SU-DHL-6 (cell line): ENCODE measurements around the gene MAP2K5.

Experiments used
- H2AFZ ChIP-seq: fragments of 200-600 bp; sonication (generic); 2 replicates; pipeline ENCODE4 v1.6.1; 2014; ENCODE audit warnings: low read depth, mild to moderate bottlenecking, moderate library complexity, mixed read lengths, antibody characterized with exemption, low read length; ENCODE audit not compliant: severe bottlenecking
- H3F3A ChIP-seq: fragments of 200-600 bp; shearing (Covaris generic); 2 replicates; pipeline ENCODE4 v1.6.0; 2016; ENCODE audit warnings: antibody characterized with exemption, mild to moderate bottlenecking; ENCODE audit not compliant: insufficient read depth
- H3K27ac ChIP-seq: fragments of 200-600 bp; sonication (generic); 2 replicates; pipeline ENCODE4 v1.5.1; 2016; ENCODE audit warnings: low read depth, mild to moderate bottlenecking, low read length, moderate library complexity, mixed read lengths
- H3K27me3 ChIP-seq: fragments of 200-600 bp; sonication (generic), shearing (Covaris generic); 2 replicates; pipeline ENCODE4 v1.6.0; 2014; ENCODE audit warnings: mild to moderate bottlenecking, low read length
- H3K36me3 ChIP-seq: fragments of 200-600 bp; sonication (generic); 2 replicates; pipeline ENCODE4 v1.6.1; 2014; ENCODE audit warnings: mild to moderate bottlenecking, low read length, mixed read lengths
- H3K4me2 ChIP-seq: fragments of 300-600, 200-600 bp; shearing (Covaris generic), sonication (generic); 2 replicates; pipeline ENCODE4 v1.6.0; 2014; ENCODE audit warnings: low read length, low read depth, mild to moderate bottlenecking; ENCODE audit not compliant: poor library complexity, severe bottlenecking
- H3K4me3 ChIP-seq: fragments of 200-600 bp; sonication (generic); 2 replicates; pipeline ENCODE4 v1.5.1; 2014; ENCODE audit warnings: antibody characterized with exemption, low read length, mild to moderate bottlenecking, mixed read lengths; ENCODE audit not compliant: insufficient read depth, poor library complexity, severe bottlenecking
- H3K79me2 ChIP-seq: fragments of 200-600 bp; sonication (generic); 2 replicates; pipeline ENCODE4 v1.6.1; 2014; ENCODE audit warnings: mild to moderate bottlenecking, low read length, moderate library complexity; ENCODE audit not compliant: insufficient read depth
- H3K9ac ChIP-seq: fragments of 200-600 bp; sonication (generic); 2 replicates; pipeline ENCODE4 v1.7.0; 2014; ENCODE audit warnings: mild to moderate bottlenecking, low read length
- H3K9me2 ChIP-seq: fragments of 200-600 bp; sonication (generic); replicated peaks from 2 replicates; pipeline ENCODE4 v1.6.1; 2014; ENCODE audit warnings: low read length; ENCODE audit not compliant: insufficient read depth
- H3K9me3 ChIP-seq: fragments of 200-600 bp; sonication (generic); 2 replicates; pipeline ENCODE4 v1.6.1; 2014; ENCODE audit warnings: low read length, mixed read lengths; ENCODE audit not compliant: insufficient read depth
- H4K20me1 ChIP-seq: fragments of 200-600 bp; sonication (generic); 2 replicates; pipeline ENCODE4 v1.6.1; 2014; ENCODE audit warnings: low read depth, mild to moderate bottlenecking, antibody characterized with exemption, low read length, moderate library complexity, mixed read lengths
- EZH2phosphoT487 ChIP-seq: fragments of 200-600 bp; sonication (generic), shearing (Covaris generic); conservative IDR thresholded peaks from 2 replicates; pipeline ENCODE4 v1.6.1; 2018; ENCODE audit warnings: mild to moderate bottlenecking, antibody characterized with exemption, low read length, moderate library complexity, mixed read lengths
- TF ChIP-seq, protein P1 (sequence below): fragments of 200-600 bp; sonication (generic); IDR thresholded peaks from one replicate; pipeline ENCODE4 v1.5.1; 2017; ENCODE audit warnings: antibody characterized with exemption, mild to moderate bottlenecking, low read length, moderate library complexity; ENCODE audit not compliant: insufficient read depth, poor library complexity, severe bottlenecking

The MAP2K5 gene

DNA sequence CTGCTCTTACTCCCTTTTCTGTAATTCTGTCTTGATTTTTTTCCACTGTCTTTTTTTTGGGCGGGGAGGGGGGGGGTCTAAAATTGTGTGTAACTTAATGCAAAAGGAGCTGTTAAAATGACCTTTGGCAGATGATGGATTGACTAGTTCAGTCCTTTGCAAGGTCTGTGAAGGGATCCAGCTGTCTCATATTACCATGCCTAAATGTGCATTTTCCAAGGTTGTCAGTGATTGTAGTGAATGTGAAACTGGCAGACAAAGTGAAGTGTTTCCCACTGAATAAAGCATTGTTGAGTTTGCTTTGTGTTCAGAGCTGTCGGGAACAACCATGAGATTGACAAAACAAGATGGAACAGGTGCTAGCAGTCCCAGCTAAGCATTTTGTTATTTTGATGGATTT is 172.7 kb downstream of the MAP2K5 start:
- Histone ChIP-seq H3K9me2 (no peaks in the 10 kb centered on the region), H3F3A (no peaks in the 10 kb centered on the region), H2AFZ (no peak overlapping the region), H3K4me3 (no peak overlapping the region), H3K9me3 (no peaks in the 10 kb centered on the region), H3K9ac (no peak overlapping the region), H3K27ac (no peak overlapping the region), H3K36me3 (no peaks in the 10 kb centered on the region), H4K20me1 (no peaks in the 10 kb centered on the region), H3K79me2 (no peaks in the 10 kb centered on the region), H3K27me3 (no peaks in the 10 kb centered on the region), H3K4me2 (no peak overlapping the region)
- TF ChIP-seq, protein P1, sequence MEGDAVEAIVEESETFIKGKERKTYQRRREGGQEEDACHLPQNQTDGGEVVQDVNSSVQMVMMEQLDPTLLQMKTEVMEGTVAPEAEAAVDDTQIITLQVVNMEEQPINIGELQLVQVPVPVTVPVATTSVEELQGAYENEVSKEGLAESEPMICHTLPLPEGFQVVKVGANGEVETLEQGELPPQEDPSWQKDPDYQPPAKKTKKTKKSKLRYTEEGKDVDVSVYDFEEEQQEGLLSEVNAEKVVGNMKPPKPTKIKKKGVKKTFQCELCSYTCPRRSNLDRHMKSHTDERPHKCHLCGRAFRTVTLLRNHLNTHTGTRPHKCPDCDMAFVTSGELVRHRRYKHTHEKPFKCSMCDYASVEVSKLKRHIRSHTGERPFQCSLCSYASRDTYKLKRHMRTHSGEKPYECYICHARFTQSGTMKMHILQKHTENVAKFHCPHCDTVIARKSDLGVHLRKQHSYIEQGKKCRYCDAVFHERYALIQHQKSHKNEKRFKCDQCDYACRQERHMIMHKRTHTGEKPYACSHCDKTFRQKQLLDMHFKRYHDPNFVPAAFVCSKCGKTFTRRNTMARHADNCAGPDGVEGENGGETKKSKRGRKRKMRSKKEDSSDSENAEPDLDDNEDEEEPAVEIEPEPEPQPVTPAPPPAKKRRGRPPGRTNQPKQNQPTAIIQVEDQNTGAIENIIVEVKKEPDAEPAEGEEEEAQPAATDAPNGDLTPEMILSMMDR: no peak

- TF ChIP-seq EZH2phosphoT487: no peak
- TF ChIP-seq, protein P1: no peak
- Histone ChIP-seq H3K27me3 (no peaks in the 10 kb centered on the region), H4K20me1 (no peaks in the 10 kb centered on the region), H3K4me3 (no peak overlapping the region), H3K36me3 (no peaks in the 10 kb centered on the region), H3K9ac (no peak overlapping the region), H2AFZ (no peak overlapping the region), H3K9me3 (no peaks in the 10 kb centered on the region), H3K9me2 (no peaks in the 10 kb centered on the region), H3K27ac (no peak overlapping the region), H3K4me2 (no peak overlapping the region), H3K79me2 (no peaks in the 10 kb centered on the region), H3F3A (no peaks in the 10 kb centered on the region)
These were observed 173.7 kb downstream of the MAP2K5 start for GRCh38 chr15:67716171-67716570.

- Histone ChIP-seq H3K9ac (no peak overlapping the region), H3K27ac (no peak overlapping the region), H3K9me3 (no peaks in the 10 kb centered on the region), H3K79me2 (no peaks in the 10 kb centered on the region), H3K4me2 (no peak overlapping the region), H3K9me2 (no peaks in the 10 kb centered on the region), H3K36me3 (no peaks in the 10 kb centered on the region), H3F3A (no peaks in the 10 kb centered on the region), H2AFZ (no peak overlapping the region), H3K27me3 (no peaks in the 10 kb centered on the region), H4K20me1 (no peaks in the 10 kb centered on the region), H3K4me3 (no peak overlapping the region)
- TF ChIP-seq EZH2phosphoT487: no peak
- TF ChIP-seq, protein P1: no peak
These were observed 175.3 kb downstream of the MAP2K5 start for GRCh38 chr15:67717776-67718175.
